ENCODE data around the gene RALGDS.

Gene RALGDS

GRCh38 chr9:133055788-133056420 is 65.1 kb downstream of the RALGDS start:
- Histone ChIP-seq H3K27ac (ENCODE audit: low read length) (no peak overlapping the region), H3K36me3 (ENCODE audit: control insufficient read depth, low read depth, low read length) (peaks cover 44% of the 10 kb centered on the region), H3K27me3 (ENCODE audit: control insufficient read depth, insufficient read depth, low read length) (no peaks in the 10 kb centered on the region), H3K9ac (ENCODE audit: low read length) (no peak overlapping the region), H3K9me3 (ENCODE audit: control insufficient read depth, low read depth, low read length) (no peaks in the 10 kb centered on the region), H3K4me3 (ENCODE audit: low read length) (no peak overlapping the region), H3K4me1 (ENCODE audit: control insufficient read depth, low read depth, low read length) (peaks cover 13% of the 10 kb centered on the region)

DNA sequence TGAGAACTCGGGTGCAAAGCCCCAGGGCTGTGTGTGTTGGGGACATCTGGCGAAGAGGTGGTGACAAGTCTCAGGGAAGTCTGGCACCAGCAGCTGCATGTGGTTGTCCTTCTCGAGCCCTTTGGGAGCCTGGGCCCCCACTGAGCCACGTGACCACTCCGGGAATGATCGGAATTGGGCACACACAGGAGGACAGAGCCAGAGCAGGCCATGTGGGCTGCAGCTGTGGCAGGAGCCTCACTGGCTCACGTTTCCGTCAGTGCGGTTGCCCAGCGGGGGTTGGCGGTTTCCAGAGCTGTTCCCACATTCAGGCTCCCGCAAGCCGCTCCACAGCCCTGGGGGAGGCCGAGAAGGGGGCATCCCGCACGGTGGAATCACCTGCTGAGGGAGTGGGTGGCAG is 66.1 kb downstream of the RALGDS start:
- Histone ChIP-seq H3K9ac (ENCODE audit: low read length) (no peak overlapping the region), H3K4me3 (ENCODE audit: low read length) (no peak overlapping the region), H3K27ac (ENCODE audit: low read length) (no peak overlapping the region), H3K9me3 (ENCODE audit: control insufficient read depth, low read depth, low read length) (no peaks in the 10 kb centered on the region), H3K4me1 (ENCODE audit: control insufficient read depth, low read depth, low read length) (peaks cover 9% of the 10 kb centered on the region), H3K36me3 (ENCODE audit: control insufficient read depth, low read depth, low read length) (peaks cover 51% of the 10 kb centered on the region), H3K27me3 (ENCODE audit: control insufficient read depth, insufficient read depth, low read length) (no peaks in the 10 kb centered on the region)

- Histone ChIP-seq H3K4me1 (ENCODE audit: control insufficient read depth, low read depth, low read length) (peaks cover 3% of the 10 kb centered on the region), H3K36me3 (ENCODE audit: control insufficient read depth, low read depth, low read length) (peaks cover 57% of the 10 kb centered on the region)
Observed at GRCh38 chr9:133054194-133054890, 66.7 kb downstream of the RALGDS start.

DNA sequence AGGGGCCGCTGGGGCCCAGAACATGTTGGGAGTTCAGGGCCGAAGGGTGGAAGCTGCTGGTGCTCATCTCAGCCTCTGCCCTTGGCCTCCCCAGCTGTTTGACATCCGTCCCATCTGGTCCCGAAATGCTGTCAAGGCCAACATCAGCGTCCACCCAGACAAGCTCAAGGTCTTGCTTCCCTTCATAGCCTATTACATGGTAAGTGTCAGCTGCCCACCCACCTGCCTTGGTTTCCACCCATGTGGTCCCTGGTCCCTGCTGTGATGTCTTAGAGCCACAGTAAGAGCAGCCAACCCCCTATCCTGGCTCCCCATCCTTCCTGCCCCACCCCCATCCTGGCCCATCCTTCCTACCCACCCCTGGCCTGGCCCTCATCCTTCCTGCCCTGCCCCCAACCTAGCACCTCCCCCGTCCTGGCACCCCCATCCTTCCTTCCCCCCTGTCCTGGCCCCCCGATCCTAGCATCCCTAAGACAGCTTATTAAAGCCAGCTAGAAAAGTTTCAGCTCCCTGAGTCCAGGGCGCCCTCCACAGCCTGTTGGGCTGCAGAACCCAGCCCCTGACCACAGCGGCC is 69.0 kb downstream of the RALGDS start:
- Histone ChIP-seq H3K27me3 (ENCODE audit: control insufficient read depth, insufficient read depth, low read length) (no peaks in the 10 kb centered on the region), H3K4me1 (ENCODE audit: control insufficient read depth, low read depth, low read length) (no peaks in the 10 kb centered on the region), H3K9ac (ENCODE audit: low read length) (no peak overlapping the region), H3K36me3 (ENCODE audit: control insufficient read depth, low read depth, low read length) (peaks cover 58% of the 10 kb centered on the region), H3K27ac (ENCODE audit: low read length) (no peak overlapping the region), H3K9me3 (ENCODE audit: control insufficient read depth, low read depth, low read length) (no peaks in the 10 kb centered on the region), H3K4me3 (ENCODE audit: low read length) (no peak overlapping the region)

More at GRCh38 chr9:133054194-133054890, 66.7 kb downstream of the RALGDS start:
- Histone ChIP-seq H3K9me3 (ENCODE audit: control insufficient read depth, low read depth, low read length) (no peaks in the 10 kb centered on the region), H3K9ac (ENCODE audit: low read length) (no peak overlapping the region), H3K27me3 (ENCODE audit: control insufficient read depth, insufficient read depth, low read length) (no peaks in the 10 kb centered on the region), H3K4me3 (ENCODE audit: low read length) (no peak overlapping the region), H3K27ac (ENCODE audit: low read length) (no peak overlapping the region)

- no peak overlapping the region for H3K4me3 ChIP-seq (ENCODE audit: low read length)
- peaks cover 57% of the 10 kb centered on the region for H3K36me3 ChIP-seq (ENCODE audit: control insufficient read depth, low read depth, low read length)
- H3K27ac ChIP-seq (ENCODE audit: low read length): no peak overlapping the region
- H3K9me3 ChIP-seq (ENCODE audit: control insufficient read depth, low read depth, low read length): no peaks in the 10 kb centered on the region
- no peaks in the 10 kb centered on the region for H3K4me1 ChIP-seq (ENCODE audit: control insufficient read depth, low read depth, low read length)
- no peak overlapping the region for H3K9ac ChIP-seq (ENCODE audit: low read length)
- H3K27me3 ChIP-seq (ENCODE audit: control insufficient read depth, insufficient read depth, low read length): no peaks in the 10 kb centered on the region
Observed at GRCh38 chr9:133051281-133051900, 69.6 kb downstream of the RALGDS start.

DNA sequence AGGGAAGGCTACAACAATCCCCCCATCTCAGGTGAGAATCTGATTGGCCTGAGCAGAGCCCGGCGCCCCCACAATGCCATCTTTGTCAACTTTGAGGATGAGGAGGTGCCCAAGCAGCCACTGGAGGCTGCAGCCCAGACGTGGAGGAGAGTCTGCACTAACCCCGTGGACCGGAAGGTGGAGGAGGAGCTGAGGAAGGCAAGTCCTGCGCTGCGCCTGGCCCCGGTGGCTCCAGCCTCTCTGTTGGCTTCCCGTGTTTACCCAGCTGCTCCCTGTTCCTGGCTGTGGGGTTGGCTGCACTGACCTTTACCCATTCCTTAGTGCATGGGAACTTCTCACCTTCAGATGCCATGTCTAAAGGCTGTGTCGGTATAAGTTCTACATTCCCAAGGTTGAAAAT is 70.3 kb downstream of the RALGDS start:
- Histone ChIP-seq H3K4me1 (ENCODE audit: control insufficient read depth, low read depth, low read length) (no peaks in the 10 kb centered on the region), H3K9ac (ENCODE audit: low read length) (no peak overlapping the region), H3K9me3 (ENCODE audit: control insufficient read depth, low read depth, low read length) (no peaks in the 10 kb centered on the region), H3K27me3 (ENCODE audit: control insufficient read depth, insufficient read depth, low read length) (no peaks in the 10 kb centered on the region), H3K4me3 (ENCODE audit: low read length) (no peak overlapping the region), H3K27ac (ENCODE audit: low read length) (no peak overlapping the region), H3K36me3 (ENCODE audit: control insufficient read depth, low read depth, low read length) (peaks cover 57% of the 10 kb centered on the region)

GRCh38 chr9:133050142-133050541 is 70.9 kb downstream of the RALGDS start:
- Histone ChIP-seq H3K9ac (ENCODE audit: low read length) (no peak overlapping the region), H3K36me3 (ENCODE audit: control insufficient read depth, low read depth, low read length) (peaks cover 59% of the 10 kb centered on the region), H3K27ac (ENCODE audit: low read length) (no peak overlapping the region), H3K4me3 (ENCODE audit: low read length) (no peak overlapping the region), H3K27me3 (ENCODE audit: control insufficient read depth, insufficient read depth, low read length) (no peaks in the 10 kb centered on the region), H3K4me1 (ENCODE audit: control insufficient read depth, low read depth, low read length) (no peaks in the 10 kb centered on the region), H3K9me3 (ENCODE audit: control insufficient read depth, low read depth, low read length) (no peaks in the 10 kb centered on the region)

DNA sequence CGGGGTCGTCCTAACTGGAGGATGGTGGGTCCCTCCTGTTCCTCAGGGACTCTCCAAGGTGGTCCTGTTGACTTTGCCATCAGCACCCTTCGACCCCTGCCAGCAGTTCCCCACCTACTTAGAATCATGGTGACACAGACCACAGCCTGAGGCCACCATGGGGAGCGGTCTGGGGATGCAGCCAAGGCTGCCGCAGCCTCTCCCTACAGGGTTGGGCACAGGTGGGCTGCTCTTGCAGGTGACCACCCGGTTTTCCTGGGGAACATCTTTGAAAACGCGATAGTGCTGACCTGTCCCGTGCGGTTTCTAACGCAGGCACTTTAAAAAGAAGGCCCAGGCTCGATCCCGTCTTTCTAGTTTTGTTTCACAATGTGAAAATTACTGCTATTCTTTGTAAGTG is 72.0 kb downstream of the RALGDS start:
- no peak overlapping the region for H3K9ac ChIP-seq (ENCODE audit: low read length)
- no peaks in the 10 kb centered on the region for H3K4me1 ChIP-seq (ENCODE audit: control insufficient read depth, low read depth, low read length)
- no peak overlapping the region for H3K27ac ChIP-seq (ENCODE audit: low read length)
- no peaks in the 10 kb centered on the region for H3K27me3 ChIP-seq (ENCODE audit: control insufficient read depth, insufficient read depth, low read length)
- no peaks in the 10 kb centered on the region for H3K9me3 ChIP-seq (ENCODE audit: control insufficient read depth, low read depth, low read length)
- H3K4me3 ChIP-seq (ENCODE audit: low read length): no peak overlapping the region
- H3K36me3 ChIP-seq (ENCODE audit: control insufficient read depth, low read depth, low read length): peaks cover 58% of the 10 kb centered on the region

DNA sequence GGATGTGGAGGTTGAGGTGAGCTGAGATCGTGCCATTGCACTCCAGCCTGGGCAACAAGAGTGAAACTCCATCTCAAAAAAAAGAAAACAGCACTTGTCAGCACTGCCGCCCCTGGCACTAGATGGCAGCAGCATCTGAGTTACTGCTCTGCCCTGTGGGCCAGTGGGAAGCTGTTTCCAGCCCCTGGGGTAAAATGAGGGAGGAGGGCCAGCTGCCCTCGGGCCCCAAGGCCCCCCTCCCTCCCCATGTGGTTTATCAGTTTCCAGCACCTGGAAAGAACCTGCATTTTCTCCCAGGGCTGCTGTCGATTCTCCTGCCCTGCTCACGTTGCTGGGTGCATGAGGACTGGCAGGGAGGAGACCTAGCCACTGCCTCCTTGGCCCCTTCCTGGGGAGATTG is 72.4 kb downstream of the RALGDS start:
- no peaks in the 10 kb centered on the region for H3K27me3 ChIP-seq (ENCODE audit: control insufficient read depth, insufficient read depth, low read length)
- H3K4me1 ChIP-seq (ENCODE audit: control insufficient read depth, low read depth, low read length): no peaks in the 10 kb centered on the region
- peaks cover 55% of the 10 kb centered on the region for H3K36me3 ChIP-seq (ENCODE audit: control insufficient read depth, low read depth, low read length)
- no peak overlapping the region for H3K4me3 ChIP-seq (ENCODE audit: low read length)
- no peak overlapping the region for H3K27ac ChIP-seq (ENCODE audit: low read length)
- H3K9me3 ChIP-seq (ENCODE audit: control insufficient read depth, low read depth, low read length): no peaks in the 10 kb centered on the region
- no peak overlapping the region for H3K9ac ChIP-seq (ENCODE audit: low read length)
